ENCODE results near the gene CDC45.

DNA sequence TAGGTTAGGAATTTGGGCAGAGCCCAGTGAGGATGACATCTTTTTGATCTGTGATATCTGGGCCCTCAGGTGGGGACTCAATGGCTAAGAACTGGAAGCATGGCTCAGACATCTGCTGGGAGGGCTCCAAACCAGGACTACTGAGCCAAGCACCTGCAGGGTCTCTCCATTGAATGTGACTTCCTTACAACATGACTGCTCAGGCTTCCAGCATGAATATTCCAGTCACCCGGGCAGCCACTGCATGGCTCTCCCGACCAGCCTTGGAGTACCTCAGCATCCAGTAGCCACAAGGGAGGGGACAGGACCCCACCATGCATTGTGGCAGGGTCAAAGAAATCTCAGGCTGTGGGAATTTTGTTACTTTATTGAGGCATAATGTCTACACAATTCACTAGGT, 8.6 kb downstream of the CDC45 start:
- TF ChIP-seq CTCF (conservative IDR thresholded peaks at IDR 0.05 in 1 of 2, IDR thresholded peaks at IDR 0.05 in 1 of 2; ENCODE audit: low read depth in 1 of 2, low read length in 2 of 2) (no peak), EZH2 (IDR thresholded peaks at IDR 0.05; ENCODE audit: low read length, missing control alignments) (no peak)

Measured in fibroblast of lung (primary cell).